Endothelial cell of umbilical vein (primary cell): ENCODE results near the gene TSACC.

Source experiments
- CTCF ChIP-seq, 2 donors: IDR thresholded peaks; 1 replicate in 1 of 2; 2 replicates in 1 of 2; pipeline ENCODE4 v1.5.1; 2011; ENCODE audit warnings: low read length in 2 of 2, mild to moderate bottlenecking in 2 of 2, moderate library complexity in 2 of 2, control low read depth in 1 of 2, inconsistent platforms in 1 of 2, low read depth in 1 of 2; ENCODE audit not compliant: insufficient read depth in 1 of 2; ENCODE audit errors: extremely low read depth in 1 of 2
- EZH2 ChIP-seq: IDR thresholded peaks from 2 replicates; pipeline ENCODE4 v1.6.1; 2012; ENCODE audit warnings: borderline replicate concordance, low read depth, mild to moderate bottlenecking, moderate library complexity, low read length, inconsistent platforms; ENCODE audit not compliant: severe bottlenecking
- FOS ChIP-seq: IDR thresholded peaks from 2 replicates; pipeline ENCODE4 v1.6.1; 2011; ENCODE audit warnings: mild to moderate bottlenecking, low read length, moderate library complexity, borderline replicate concordance; ENCODE audit not compliant: insufficient read depth
- GATA2 ChIP-seq: IDR thresholded peaks from 2 replicates; pipeline ENCODE4 v1.7.0; 2011; ENCODE audit warnings: low read depth, mild to moderate bottlenecking, moderate library complexity, mixed read lengths, low read length; ENCODE audit not compliant: insufficient read length, insufficient read depth
- JUN ChIP-seq: IDR thresholded peaks from 2 replicates; pipeline ENCODE4 v1.6.1; 2011; ENCODE audit warnings: borderline replicate concordance, low read depth; ENCODE audit not compliant: insufficient read length, insufficient read depth
- MAX ChIP-seq: IDR thresholded peaks from 2 replicates; pipeline ENCODE4 v1.6.1; 2011; ENCODE audit not compliant: insufficient read depth, insufficient read length
- MYC ChIP-seq: IDR thresholded peaks from one replicate; pipeline ENCODE4 v1.6.1; 2011; ENCODE audit warnings: mild to moderate bottlenecking, low read depth, low read length
- POLR2A ChIP-seq: IDR thresholded peaks from 2 replicates; pipeline ENCODE4 v1.6.1; 2012; ENCODE audit warnings: low read depth, mild to moderate bottlenecking, control low read depth, low read length
- POLR2AphosphoS5 ChIP-seq: IDR thresholded peaks from 2 replicates; pipeline ENCODE4 v1.6.1; 2012; ENCODE audit warnings: low read depth, mild to moderate bottlenecking, control low read depth, low read length, moderate library complexity; ENCODE audit not compliant: insufficient read depth

GRCh38 chr1:156379420-156380165 lies 41.3 kb downstream of the TSACC start:
- no peak for TF ChIP-seq CTCF (IDR thresholded peaks at IDR 0.05; ENCODE audit: extremely low read depth in 1 of 2, insufficient read depth in 1 of 2, low read depth in 1 of 2, low read length in 2 of 2)
- TF ChIP-seq POLR2AphosphoS5, result no peak
- no peak for TF ChIP-seq POLR2A
- no peak for TF ChIP-seq EZH2
- no peak for TF ChIP-seq MYC
- no peak for TF ChIP-seq JUN
- TF ChIP-seq GATA2, result no peak
- no peak for TF ChIP-seq MAX
- TF ChIP-seq FOS, result no peak
